GM21367 (cell line): ENCODE data around the gene CHST15.
"Not testable (repeated sequence)": the region's sequence is repeated elsewhere in the genome, so short reads cannot be mapped to it uniquely, and the experiment has no call there.

Experiments
- ATAC-seq: cut with Tn5 transposase; IDR thresholded peaks from one replicate; pipeline ENCODE4 v1.9.1; 2021; ENCODE audit not compliant: unreplicated experiment

The CHST15 gene

DNA sequence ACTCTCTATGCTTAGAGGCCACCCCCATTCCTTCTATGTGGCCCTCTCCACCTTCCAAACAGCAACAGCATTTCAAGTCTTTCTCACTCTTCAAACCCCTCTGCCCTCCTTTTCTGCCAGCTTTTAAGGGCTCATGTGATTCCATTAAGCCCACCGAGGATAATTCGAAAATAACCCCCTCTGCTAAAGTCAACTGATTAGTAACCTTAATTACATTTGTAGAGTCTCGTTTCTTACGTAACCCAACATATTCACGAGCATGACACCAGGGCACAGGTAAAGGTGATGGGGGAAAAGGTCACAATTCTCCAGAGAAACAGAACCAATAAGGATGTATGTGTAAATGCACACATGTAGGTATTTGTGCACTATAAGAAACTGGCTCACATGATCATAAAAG is 6.7 kb upstream of the CHST15 start:
- ATAC-seq, result no peak

DNA sequence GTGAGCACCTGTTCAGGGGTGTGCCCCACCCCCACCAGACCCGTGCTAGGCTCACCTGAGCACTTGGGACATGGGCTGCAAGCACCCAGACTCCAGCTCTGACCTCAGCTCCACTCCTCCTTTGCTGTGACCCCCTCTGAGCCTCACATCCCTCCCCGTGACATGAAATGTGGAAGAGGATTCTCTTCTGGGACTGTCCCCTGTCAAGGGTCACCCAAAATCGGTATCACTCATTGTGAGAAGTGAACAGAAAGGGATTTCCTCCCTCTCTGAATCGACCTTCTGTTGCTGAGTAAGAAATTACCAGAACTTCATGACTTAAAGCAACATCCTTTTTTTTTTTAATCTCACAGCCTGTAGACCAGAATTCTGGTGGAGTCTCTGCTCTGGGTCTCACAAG is 6.2 kb upstream of the CHST15 start:
- ATAC-seq, result no peak

DNA sequence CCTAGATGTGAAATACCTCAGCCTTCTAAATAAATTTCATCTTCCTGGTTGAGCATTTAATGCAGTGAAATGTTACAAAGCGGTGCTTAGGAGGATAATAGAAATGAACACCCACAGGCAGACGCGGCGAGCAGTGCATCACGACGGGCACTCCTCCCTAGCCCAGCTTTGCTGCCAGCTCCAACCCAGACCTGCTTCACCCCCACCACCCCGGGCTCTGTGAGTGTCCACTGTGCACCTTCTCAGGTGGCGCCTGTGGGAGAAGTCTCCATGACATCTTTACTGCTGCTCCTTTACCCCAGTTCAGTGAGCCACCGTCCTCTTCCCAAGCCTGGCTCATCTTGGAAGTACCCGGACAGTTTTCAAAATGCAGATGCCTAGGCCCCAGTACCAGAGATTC is 5.2 kb upstream of the CHST15 start:
- no peak for ATAC-seq

DNA sequence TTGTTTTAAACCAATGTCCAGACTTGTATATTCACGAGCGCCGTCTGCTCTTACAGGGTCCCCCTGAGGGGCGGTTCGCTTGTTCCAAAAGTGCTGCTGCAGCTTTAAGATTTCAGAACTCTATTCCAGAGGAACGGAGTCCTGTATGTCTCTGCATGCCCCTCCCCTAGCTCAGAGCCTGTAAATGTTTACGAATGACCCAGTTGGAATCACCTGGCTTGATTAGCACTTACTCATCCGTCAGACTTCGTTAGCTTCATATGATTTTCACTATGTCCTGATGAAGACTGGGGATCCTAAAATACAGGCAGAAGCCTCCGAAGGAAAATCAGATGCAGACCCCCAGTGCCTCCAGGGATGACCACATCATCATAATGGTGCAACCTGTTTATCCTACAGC is 4.5 kb upstream of the CHST15 start:
- ATAC-seq, result no peak

DNA sequence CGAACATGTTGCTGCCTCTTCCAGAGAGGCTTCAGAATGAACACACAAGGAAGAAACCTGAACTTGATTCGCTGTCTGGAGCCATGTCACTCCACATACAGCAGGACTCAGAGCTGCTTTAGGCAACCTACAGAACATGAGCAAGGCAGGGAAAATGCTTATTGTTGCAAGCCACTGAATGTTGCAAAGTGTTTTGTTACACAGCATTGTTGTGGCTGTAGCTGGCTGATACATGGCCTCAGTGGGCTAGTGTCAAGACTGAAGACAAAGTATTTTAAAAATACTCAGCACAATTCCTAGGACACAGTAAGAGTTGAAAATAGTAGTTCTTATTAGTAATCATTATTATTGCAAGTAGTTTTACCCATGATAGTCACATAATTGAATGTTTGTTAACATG is 3.1 kb upstream of the CHST15 start:
- ATAC-seq, result no peak

DNA sequence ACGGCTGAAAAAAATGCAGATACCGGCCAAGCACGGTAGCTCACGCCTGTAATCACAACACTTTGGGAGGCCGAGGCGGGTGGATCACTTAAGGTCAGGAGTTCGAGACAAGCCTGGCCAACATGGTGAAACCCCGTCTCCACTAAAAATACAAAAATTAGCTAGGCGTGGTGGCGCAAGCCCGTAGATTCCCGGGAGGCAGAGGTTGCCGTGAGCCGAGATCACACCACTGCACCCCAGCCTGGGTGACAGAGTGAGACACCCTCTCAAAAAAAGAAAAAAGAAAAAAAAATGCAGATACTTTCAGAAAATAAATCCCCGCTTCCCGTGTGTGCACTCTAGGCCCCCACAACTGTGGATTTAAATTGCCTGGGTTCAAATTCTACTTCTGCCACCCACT is 2.4 kb upstream of the CHST15 start:
- not testable (repeated sequence) for ATAC-seq

DNA sequence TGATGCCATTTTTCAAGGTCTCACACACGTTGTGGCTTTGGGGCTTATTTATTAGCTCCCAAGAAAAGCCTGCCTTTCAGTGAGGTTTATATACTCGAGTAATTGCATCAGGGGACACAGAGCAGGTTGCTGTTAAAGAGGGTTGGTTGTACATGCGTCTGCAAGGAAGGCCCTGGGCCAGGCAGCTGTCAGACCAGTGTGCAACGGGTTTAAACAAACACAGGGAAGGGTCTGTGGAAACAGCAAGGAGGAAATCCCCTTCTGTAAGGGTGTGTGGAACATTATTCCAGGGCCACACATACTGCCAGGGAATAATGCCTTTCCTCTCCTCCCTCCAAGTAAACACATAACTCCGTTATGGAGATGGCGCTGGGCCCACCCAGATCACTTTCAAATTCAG is 1.7 kb upstream of the CHST15 start:
- ATAC-seq, result no peak

DNA sequence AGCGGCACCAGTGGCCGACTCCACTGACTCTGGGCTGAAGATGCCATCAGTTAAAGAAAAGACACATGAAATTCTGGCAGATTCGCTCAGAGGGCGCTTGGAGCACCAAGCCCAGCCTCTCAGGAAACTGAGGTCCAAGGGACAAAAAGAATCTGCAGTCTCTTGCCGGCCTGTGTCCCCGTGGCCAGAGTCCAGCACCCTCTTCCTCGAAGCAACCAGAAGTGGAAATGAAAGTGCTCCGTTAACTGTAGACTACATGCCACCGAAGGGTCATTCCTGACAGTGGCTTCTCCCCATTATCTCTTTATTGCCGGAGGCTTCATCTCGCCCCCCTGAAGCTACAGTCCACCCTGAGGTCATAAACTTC is 1.0 kb upstream of the CHST15 start:
- no peak for ATAC-seq

DNA sequence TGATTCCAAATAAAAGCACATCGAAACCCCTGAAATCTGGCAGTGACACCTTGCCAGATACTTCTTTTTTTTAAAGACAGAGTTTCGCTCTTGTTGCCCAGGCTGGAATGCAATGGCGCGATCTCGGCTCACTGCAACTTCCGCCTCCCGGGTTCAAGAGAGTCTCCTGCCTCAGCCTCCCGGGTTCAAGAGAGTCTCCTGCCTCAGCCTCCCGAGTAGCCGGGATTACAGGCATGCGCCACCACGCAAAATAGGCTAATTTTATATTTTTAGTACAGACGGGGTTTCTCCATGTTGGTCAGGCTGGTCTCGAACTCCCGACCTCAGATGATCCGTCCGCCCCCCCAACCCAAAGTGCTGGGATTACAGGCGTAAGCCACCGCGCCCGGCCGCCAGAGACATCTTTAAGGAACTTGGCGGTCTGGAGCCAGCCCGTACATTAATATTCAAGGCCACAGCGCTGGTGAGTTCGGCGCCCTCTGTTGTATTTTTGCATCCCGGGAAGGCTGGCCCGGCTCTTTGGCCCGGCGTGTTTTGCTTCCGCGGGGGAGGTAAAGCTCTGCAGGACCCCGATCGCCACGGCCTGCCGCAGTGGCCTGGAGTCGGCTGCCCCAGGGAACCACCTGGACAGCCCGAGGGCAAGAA is 498 bp upstream of the CHST15 start:
- ATAC-seq, result not testable (repeated sequence)

DNA sequence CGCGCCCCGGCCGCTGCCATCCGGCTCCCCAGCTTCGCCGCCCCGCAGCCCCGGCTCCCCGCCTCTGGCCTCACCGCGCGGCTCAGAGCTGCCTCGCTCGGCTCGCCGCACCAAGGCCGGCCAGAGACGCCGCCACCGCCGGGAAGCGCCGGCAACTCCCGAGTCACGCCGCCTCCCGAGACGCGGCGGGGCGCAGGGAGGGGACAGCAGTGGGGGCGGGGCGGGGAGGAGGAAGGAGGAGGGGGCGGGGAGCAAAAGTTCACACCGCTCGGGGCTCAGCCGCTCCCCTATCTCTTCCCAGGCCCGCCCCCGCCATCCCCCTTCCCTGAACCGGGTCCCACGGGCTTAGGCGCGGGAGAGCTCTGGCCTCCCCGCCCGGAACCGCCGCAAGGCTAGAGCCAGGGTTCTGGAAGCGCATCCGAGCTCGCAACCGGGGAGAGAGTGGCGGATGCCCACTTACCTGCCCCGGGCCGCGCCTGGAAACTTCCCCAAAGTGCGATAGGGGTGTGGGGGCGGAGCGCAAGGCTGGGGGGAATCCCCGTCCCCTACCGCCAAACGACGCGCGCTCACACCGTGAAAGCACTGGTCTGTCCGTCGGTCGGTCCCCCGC is 1.0 kb downstream of the CHST15 start:
- ATAC-seq, result no peak

DNA sequence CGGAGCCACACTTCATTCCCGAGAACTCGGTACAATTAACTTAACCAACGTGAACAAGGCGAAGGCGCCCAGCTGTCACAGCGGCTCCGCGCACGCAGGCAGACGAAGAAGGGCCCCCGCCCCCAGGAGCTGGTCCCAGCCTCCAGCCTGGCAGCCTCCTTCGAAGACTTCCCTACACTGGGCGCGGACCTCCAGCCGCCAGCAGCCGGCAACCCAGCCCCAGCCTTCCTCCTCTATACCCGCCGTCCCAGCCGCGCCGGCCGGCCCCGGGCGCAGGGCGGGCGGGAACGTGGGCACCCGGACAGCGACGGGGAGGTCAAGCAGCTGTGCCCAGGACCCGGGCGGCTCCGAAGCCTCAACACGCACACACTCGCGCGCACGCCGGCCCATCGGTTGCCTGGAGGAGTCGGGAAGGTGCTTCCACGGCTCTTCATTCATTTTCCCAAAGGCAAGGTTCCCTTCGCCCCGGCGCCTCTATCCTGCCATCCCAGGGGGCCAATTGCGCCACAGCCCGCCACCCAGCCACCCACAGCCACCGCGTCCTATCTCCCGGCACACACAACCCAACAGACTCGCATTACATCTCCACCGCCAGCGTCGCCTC is 1.6 kb downstream of the CHST15 start:
- no peak for ATAC-seq

DNA sequence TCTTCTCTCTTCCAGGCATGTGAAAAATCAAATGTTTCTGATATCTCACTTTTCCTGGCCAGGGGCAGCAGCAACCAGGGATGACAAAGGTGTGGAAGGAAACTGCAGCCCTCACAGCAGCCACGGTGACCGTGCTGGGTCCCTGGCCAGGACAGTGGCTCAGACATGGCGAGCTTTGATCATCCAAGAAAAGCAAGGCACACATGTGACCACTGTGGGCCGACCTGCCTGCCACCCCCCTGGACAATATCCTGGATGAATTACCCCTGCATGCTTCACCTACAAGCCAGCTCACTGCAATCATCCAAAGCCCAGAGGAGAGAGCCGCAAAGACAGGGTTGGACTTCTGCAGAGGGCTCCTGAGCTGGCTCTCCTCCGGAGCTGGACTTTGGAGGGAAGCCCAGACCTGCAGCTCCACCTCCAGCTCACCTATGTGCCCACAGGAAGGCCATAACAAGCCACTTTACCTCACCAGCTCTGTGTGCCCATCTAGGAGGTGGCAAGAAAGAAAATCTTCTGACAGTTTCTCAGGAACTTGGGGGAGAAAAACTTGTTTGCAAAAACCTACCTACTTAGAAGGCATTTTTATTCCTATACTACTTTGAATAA is 2.7 kb downstream of the CHST15 start:
- no peak for ATAC-seq

DNA sequence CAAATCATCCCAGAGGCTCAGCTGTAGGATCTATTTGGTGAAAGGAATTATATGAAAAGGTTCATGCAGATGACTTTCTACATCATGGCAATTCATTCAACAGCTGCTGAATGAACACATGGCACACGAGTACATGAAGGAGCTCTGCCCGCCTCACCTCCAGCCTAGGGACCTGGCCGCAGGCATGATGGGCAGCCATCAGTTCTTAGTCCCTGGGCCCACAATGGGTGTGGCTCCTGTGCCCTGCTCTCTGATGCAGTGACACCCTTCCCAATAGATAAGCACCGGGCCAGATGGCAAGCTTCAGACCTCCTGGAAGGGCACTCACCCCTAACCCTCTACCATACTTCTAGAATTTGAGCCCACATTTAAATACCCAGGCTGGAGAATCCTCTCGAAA is 3.5 kb downstream of the CHST15 start:
- ATAC-seq, result no peak

DNA sequence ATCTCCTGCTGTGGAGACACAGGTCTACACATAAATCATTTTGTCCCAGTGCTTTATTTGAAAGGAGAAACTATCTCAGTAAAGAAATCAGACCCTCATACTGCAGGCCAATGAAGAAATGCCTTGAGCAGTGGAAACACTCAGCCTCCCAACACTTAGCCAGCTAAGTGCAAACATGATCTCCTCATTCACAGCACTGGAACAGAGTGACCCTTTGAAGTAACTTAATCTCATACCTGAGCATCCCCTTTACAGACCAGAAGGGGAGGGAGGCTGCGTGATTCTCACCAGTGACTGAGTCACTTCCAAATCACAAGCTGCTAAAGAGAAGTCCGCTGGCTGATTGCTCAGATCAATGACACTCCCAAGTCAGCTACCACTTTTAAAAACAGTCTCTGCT is 4.5 kb downstream of the CHST15 start:
- no peak for ATAC-seq

DNA sequence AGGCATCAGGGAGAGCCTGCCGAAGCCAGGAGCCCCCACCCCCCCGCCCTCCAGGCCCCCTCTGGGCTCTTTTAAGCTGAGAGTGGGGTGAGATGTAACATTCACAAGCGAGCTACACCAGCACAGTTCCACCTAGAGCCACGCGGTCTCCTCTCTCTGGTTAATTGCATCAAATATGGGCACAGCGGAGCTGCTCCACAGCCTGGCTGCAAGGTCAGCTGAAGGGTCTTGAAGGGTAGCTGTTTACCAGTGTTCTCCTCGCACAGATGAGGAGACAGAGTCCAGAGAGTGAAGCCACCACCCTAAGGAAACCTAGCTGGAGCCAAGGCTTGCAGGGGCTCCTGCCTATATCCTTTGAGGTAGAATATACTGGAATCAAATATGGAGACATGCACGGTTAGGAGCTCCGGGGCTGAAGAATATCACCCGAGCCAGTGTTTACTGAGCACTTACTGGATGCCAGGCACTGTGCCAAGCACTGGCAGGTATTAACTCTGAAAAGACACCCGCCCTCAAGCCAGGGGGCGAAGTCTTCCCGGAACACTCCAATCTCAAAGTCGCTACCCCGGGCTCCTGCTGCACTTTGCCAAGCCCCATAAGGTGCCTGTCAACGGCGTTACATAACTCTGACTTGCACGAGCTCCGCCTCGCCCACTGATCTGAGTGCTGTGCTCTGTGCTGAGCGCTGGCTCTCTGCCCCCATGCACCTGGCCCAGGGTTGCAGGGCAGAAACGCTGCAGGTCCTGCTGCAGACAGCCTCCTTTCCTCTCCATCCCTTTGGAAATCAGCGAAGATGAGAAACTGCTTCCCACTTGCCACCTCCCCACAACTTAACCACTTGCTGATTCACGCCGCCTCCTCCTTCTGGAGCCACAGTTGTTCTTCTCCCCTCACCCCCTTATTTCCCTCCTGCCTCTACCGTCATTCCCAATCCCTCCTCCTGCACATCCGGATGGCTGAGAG is 5.4 kb downstream of the CHST15 start:
- ATAC-seq, result no peak

DNA sequence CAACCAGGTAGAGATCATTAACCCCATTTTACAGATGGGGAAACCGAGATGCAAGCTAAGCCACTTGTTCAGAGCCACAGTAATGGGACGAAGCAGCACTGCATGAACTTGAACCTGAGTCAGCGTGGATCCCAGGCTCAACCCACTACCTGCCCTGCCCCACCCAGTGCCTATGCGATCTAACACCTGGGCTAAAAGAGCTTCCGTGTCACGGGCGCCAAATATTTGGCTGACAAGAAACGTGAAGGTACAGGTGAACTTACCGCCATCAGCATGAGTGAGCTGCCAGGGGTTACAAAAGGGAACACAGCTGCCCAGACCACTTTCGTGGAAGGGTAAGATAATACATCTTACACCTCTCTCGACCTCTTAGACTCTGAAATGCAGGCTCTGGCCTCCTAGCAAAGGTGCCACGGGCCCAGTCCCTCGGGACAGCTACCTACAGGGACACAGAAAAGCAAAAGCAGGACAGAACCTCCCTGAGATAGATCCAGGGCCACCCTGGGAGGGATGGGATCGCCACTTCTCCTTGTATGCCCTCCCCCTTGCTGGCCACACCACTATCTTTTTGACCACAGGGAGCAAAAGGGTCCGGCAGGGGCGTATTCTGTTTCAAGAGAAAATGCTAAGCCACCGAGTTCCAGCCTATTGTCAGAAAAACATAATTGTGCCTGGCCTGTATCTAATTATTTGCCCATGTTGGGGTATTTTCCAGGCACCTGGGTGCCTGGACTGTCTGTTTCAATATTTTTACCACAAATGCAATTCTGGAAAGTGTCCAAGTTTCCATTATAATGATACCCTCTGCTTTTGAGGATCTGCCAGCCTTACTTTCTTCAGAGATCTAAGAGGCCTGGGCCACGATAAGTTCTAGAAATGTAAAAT is 6.4 kb downstream of the CHST15 start:
- ATAC-seq, result no peak

DNA sequence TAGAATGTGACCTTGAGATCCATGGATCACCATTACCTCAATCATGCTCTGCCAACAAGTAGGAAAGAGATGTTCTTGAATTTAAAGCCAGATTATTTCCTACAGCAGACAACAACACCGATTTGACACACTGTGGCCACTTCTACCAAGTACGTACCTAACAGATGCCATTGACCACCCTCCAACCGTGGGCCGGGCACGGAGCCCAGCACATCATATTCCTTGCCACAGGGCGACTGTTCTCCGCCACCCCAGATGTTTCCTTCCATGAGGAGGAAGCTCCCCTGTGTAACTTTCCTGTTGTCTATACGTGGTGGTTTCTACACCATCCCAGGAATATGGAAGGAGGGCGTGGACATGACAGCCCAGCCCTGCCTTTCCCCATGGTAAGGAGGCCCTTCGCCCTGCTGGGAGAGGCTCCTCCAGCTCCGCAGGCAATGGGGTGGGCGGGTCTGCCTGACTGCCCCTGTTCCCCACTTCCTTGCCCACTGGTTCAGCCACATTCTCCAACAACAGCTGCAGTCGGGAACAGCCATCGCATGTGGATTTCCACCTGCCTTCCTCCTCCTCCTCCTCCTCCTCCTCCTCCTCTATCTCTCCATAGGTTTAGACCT is 7.2 kb downstream of the CHST15 start:
- ATAC-seq, result no peak

DNA sequence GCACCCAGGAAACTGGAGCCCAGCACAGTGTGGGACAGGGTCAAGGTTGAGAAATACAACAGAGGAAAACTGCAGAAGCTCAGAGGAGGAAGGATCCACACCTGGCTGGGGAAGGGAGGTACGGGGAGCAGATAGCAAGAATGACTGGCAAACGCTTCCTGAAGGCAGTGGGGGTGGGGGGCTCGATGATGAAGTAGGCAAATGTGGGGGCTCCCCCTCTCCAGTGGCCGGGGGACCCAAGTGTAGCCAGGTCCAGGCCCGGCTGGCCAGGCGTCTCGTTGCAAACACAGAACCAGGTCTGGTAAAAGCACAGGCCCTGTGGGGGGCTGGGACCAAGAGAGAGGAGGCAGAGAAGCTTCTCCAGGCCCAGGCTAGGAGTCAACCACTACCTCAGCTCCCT is 7.7 kb downstream of the CHST15 start:
- no peak for ATAC-seq

DNA sequence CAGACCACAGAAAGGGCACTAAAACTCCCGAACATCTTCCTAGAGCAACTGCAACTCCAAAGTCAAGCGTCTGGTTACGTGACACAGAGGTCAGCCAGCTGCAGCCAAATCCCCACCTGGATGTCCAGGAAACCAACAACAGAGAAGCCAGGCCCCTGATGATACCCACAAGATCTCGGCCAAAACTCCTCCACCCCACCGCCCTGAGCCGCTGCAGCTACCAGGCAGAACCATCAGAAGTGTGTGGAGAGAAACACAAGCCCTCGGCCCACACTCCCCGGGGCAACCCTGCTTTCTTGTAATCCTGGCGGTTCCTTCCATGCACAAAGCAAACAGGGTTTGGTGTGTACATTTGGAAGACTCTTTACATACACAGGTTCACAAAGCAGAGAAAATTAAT is 8.7 kb downstream of the CHST15 start:
- no peak for ATAC-seq
